ENCODE measurements around the gene SOX9.
"Not testable (repeated sequence)": the region's sequence is repeated elsewhere in the genome, so short reads cannot be mapped to it uniquely, and the experiment has no call there.

Gene SOX9

DNA sequence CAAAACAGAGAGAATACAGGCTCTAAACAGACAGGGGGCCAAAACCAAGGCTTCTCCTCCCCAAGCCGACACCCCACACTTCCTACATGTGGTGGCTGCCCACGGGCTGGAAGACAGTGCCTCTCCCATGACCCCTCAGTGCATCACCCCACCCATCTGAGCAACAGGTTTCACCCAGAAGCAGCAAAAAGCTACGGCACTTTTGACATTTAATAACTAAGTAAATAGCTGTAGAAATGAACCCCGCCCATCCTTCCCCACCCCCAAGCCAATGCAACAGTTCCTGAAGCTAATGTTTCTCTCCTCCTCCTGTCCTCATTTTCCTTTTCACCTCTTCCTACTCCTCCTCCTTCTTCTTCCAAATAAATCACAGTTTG lies 9.9 kb upstream of the SOX9 start:
- TF ChIP-seq ARNTL (CRISPR knock-in tag; IDR thresholded peaks at IDR 0.05; ENCODE audit: borderline replicate concordance, low read depth) = no peak
- no peak for TF ChIP-seq BACH2 (CRISPR knock-in tag; IDR thresholded peaks at IDR 0.05; ENCODE audit: borderline replicate concordance)
- TF ChIP-seq TCF4 (CRISPR knock-in tag; IDR thresholded peaks at IDR 0.05; ENCODE audit: borderline replicate concordance) = no peak
- no peak for TF ChIP-seq RARB (CRISPR knock-in tag; IDR thresholded peaks at IDR 0.05)
- TF ChIP-seq ZNF8 (CRISPR knock-in tag; IDR thresholded peaks at IDR 0.05) = no peak
- no peak for TF ChIP-seq ZC3H10 (CRISPR knock-in tag; IDR thresholded peaks at IDR 0.05)
- no peak for TF ChIP-seq ZNF70 (CRISPR knock-in tag; IDR thresholded peaks at IDR 0.05)
- no peak for TF ChIP-seq ZFP30 (CRISPR knock-in tag; IDR thresholded peaks at IDR 0.05)
- TF ChIP-seq, protein P1, sequence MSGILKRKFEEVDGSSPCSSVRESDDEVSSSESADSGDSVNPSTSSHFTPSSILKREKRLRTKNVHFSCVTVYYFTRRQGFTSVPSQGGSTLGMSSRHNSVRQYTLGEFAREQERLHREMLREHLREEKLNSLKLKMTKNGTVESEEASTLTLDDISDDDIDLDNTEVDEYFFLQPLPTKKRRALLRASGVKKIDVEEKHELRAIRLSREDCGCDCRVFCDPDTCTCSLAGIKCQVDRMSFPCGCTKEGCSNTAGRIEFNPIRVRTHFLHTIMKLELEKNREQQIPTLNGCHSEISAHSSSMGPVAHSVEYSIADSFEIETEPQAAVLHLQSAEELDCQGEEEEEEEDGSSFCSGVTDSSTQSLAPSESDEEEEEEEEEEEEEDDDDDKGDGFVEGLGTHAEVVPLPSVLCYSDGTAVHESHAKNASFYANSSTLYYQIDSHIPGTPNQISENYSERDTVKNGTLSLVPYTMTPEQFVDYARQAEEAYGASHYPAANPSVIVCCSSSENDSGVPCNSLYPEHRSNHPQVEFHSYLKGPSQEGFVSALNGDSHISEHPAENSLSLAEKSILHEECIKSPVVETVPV (CRISPR knock-in tag; IDR thresholded peaks at IDR 0.05) = no peak
- TF ChIP-seq GLIS3 (CRISPR knock-in tag; IDR thresholded peaks at IDR 0.05) = no peak
- TF ChIP-seq ESRRG (CRISPR knock-in tag; IDR thresholded peaks at IDR 0.05) = no peak
- TF ChIP-seq PPARA (CRISPR knock-in tag; IDR thresholded peaks at IDR 0.05; ENCODE audit: borderline replicate concordance) = no peak
- no peak for TF ChIP-seq ZNF565 (CRISPR knock-in tag; conservative IDR thresholded peaks at IDR 0.05; ENCODE audit: low read depth)
- TF ChIP-seq ZFP3 (CRISPR knock-in tag; IDR thresholded peaks at IDR 0.05) = no peak
- no peak for TF ChIP-seq CSDC2 (CRISPR knock-in tag; IDR thresholded peaks at IDR 0.05)
- no peak for TF ChIP-seq OSR1 (CRISPR knock-in tag; IDR thresholded peaks at IDR 0.05)
- TF ChIP-seq, protein P2, sequence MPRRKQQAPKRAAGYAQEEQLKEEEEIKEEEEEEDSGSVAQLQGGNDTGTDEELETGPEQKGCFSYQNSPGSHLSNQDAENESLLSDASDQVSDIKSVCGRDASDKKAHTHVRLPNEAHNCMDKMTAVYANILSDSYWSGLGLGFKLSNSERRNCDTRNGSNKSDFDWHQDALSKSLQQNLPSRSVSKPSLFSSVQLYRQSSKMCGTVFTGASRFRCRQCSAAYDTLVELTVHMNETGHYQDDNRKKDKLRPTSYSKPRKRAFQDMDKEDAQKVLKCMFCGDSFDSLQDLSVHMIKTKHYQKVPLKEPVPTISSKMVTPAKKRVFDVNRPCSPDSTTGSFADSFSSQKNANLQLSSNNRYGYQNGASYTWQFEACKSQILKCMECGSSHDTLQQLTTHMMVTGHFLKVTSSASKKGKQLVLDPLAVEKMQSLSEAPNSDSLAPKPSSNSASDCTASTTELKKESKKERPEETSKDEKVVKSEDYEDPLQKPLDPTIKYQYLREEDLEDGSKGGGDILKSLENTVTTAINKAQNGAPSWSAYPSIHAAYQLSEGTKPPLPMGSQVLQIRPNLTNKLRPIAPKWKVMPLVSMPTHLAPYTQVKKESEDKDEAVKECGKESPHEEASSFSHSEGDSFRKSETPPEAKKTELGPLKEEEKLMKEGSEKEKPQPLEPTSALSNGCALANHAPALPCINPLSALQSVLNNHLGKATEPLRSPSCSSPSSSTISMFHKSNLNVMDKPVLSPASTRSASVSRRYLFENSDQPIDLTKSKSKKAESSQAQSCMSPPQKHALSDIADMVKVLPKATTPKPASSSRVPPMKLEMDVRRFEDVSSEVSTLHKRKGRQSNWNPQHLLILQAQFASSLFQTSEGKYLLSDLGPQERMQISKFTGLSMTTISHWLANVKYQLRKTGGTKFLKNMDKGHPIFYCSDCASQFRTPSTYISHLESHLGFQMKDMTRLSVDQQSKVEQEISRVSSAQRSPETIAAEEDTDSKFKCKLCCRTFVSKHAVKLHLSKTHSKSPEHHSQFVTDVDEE (CRISPR knock-in tag; IDR thresholded peaks at IDR 0.05) = no peak
- no peak for ATAC-seq

DNA sequence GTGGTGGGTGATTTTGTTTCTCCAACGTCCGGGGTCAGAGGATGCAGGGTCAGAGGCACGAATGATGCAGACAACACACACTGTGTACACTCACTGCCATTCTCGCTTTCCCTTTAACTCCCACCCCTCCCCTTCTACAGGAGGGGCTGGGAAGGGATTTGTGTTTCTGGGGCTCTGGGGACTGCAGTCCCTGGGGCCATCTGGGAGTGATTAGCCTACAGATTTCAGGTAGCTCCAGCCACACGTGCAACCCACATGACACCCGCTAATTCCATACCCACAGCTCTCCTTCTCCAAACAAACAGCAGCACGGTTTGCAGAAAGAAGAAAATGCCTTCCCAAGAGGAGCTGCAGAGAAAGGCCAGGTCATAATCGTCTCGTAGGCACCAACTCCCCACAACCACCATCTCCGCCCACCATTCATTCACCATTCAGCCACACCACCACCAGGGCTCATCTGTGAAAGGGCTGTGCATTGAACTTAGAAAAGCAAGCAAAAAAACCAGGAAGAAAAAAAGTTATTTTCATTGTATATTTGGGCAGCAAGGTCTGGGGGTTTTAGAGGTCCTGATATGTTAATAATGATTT lies 9.4 kb upstream of the SOX9 start:
- TF ChIP-seq TCF4 (CRISPR knock-in tag; IDR thresholded peaks at IDR 0.05; ENCODE audit: borderline replicate concordance) (peak; percentile 92), OSR1 (CRISPR knock-in tag; IDR thresholded peaks at IDR 0.05) (no peak)
- TF ChIP-seq, protein P2 (CRISPR knock-in tag; IDR thresholded peaks at IDR 0.05) = peak; percentile 24; the same call in 1 of the 2 replicates
- ATAC-seq = no peak; the same call in 2 of the 3 replicates

DNA sequence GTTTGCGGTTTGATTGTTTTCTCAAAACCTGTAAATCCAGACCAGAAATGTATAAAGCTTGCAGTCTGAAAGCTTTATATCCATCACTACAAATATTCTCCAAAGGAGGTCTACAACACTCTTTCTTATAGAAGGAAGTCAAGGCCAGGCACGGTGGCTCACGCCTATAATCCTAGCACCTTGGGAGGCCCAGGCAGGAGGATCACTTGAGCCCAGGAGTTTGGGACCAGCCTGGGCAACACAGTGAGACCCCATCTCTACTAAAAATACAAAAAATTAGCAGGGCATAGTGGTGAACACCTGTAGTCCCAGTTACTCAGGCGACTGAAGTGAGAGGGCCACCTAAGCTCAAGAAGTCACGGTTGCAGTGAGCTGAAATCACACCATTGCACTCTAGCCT lies 8.9 kb upstream of the SOX9 start:
- ATAC-seq = not testable (repeated sequence)

DNA sequence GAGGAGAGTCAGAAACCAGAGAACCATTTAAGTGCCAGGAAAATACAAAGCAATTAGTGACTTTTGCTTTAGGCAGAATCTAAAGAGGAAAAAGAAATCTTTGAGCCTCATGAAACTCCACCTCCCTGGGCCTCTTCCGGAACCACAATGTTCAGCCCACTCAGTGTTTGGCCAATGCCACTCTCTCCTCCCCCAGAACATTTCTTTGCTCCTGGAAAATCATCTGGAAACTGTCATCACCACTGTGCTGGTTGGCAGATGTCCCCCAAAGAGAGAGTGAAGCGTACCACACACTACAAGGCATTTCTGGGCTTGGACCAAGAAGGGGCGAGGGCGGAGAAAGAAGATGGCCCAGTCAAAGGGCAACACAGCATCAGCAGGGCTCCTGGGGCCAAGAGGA lies 7.1 kb upstream of the SOX9 start:
- ATAC-seq = no peak
- TF ChIP-seq CSDC2 (CRISPR knock-in tag; IDR thresholded peaks at IDR 0.05) (no peak), TCF4 (CRISPR knock-in tag; IDR thresholded peaks at IDR 0.05; ENCODE audit: borderline replicate concordance) (no peak), RARB (CRISPR knock-in tag; IDR thresholded peaks at IDR 0.05) (no peak), PPARA (CRISPR knock-in tag; IDR thresholded peaks at IDR 0.05; ENCODE audit: borderline replicate concordance) (no peak), ZC3H10 (CRISPR knock-in tag; IDR thresholded peaks at IDR 0.05) (no peak), SNAI2 (CRISPR knock-in tag; IDR thresholded peaks at IDR 0.05) (no peak)
- TF ChIP-seq, protein P3, sequence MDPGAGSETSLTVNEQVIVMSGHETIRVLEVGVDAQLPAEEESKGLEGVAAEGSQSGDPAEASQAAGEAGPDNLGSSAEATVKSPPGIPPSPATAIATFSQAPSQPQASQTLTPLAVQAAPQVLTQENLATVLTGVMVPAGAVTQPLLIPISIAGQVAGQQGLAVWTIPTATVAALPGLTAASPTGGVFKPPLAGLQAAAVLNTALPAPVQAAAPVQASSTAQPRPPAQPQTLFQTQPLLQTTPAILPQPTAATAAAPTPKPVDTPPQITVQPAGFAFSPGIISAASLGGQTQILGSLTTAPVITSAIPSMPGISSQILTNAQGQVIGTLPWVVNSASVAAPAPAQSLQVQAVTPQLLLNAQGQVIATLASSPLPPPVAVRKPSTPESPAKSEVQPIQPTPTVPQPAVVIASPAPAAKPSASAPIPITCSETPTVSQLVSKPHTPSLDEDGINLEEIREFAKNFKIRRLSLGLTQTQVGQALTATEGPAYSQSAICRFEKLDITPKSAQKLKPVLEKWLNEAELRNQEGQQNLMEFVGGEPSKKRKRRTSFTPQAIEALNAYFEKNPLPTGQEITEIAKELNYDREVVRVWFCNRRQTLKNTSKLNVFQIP (CRISPR knock-in tag; IDR thresholded peaks at IDR 0.05; ENCODE audit: borderline replicate concordance, low read depth) = no peak
- TF ChIP-seq, protein P4, sequence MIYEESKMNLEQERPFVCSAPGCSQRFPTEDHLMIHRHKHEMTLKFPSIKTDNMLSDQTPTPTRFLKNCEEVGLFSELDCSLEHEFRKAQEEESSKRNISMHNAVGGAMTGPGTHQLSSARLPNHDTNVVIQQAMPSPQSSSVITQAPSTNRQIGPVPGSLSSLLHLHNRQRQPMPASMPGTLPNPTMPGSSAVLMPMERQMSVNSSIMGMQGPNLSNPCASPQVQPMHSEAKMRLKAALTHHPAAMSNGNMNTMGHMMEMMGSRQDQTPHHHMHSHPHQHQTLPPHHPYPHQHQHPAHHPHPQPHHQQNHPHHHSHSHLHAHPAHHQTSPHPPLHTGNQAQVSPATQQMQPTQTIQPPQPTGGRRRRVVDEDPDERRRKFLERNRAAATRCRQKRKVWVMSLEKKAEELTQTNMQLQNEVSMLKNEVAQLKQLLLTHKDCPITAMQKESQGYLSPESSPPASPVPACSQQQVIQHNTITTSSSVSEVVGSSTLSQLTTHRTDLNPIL (CRISPR knock-in tag; IDR thresholded peaks at IDR 0.05; ENCODE audit: low read depth) = no peak
- TF ChIP-seq, protein P1 (CRISPR knock-in tag; IDR thresholded peaks at IDR 0.05) = no peak
- TF ChIP-seq, protein P2 (CRISPR knock-in tag; IDR thresholded peaks at IDR 0.05) = no peak

All from SK-N-SH treated with all-trans-retinoic acid at 6 μM for 48 hours (cell line).